Measurements from ENCODE around the gene POLD2.
A peak's percentile ranks its signal among the peaks of the same experiment; 100 is the strongest.

The POLD2 gene

GRCh38 chr7:44145969-44146911 lies 22.9 kb upstream of the POLD2 start:
- peaks cover 56% of the 10 kb centered on the region for H3K27me3 Mint-ChIP-seq (ENCODE audit: low read depth, poor library complexity)
- H3K36me3 Mint-ChIP-seq (ENCODE audit: low read depth) = no peaks in the 10 kb centered on the region
- peaks cover 36% of the 10 kb centered on the region for H3K4me1 Mint-ChIP-seq
- no peak overlapping the region for H3K27ac Mint-ChIP-seq
- TF ChIP-seq CTCF (IDR thresholded peaks at IDR 0.05) = no peak
- no peaks in the 10 kb centered on the region for H3K9me3 Mint-ChIP-seq
- peak overlapping the region; percentile 62 for H3K4me3 Mint-ChIP-seq
- peak; percentile 90 for DNase-seq

GRCh38 chr7:44145479-44145968 lies 22.2 kb upstream of the POLD2 start:
- H3K4me1 Mint-ChIP-seq = peaks cover 31% of the 10 kb centered on the region
- peak overlapping the region; percentile 62 for H3K4me3 Mint-ChIP-seq
- H3K27me3 Mint-ChIP-seq (ENCODE audit: low read depth, poor library complexity) = peaks cover 52% of the 10 kb centered on the region
- peak; percentile 51 for DNase-seq
- H3K9me3 Mint-ChIP-seq = no peaks in the 10 kb centered on the region
- no peak overlapping the region for H3K27ac Mint-ChIP-seq
- H3K36me3 Mint-ChIP-seq (ENCODE audit: low read depth) = no peaks in the 10 kb centered on the region
- TF ChIP-seq CTCF (IDR thresholded peaks at IDR 0.05) = no peak

- H3K4me3 Mint-ChIP-seq = peak overlapping the region; percentile 62
- no peaks in the 10 kb centered on the region for H3K36me3 Mint-ChIP-seq (ENCODE audit: low read depth)
- peaks cover 52% of the 10 kb centered on the region for H3K27me3 Mint-ChIP-seq (ENCODE audit: low read depth, poor library complexity)
- peaks cover 26% of the 10 kb centered on the region for H3K4me1 Mint-ChIP-seq
- H3K27ac Mint-ChIP-seq = no peak overlapping the region
- TF ChIP-seq CTCF (IDR thresholded peaks at IDR 0.05) = no peak
- no peaks in the 10 kb centered on the region for H3K9me3 Mint-ChIP-seq
- no peak for DNase-seq
These were observed 21.7 kb upstream of the POLD2 start for GRCh38 chr7:44144968-44145478.

GRCh38 chr7:44144426-44144967 lies 21.1 kb upstream of the POLD2 start:
- peaks cover 52% of the 10 kb centered on the region for H3K27me3 Mint-ChIP-seq (ENCODE audit: low read depth, poor library complexity)
- peaks cover 26% of the 10 kb centered on the region for H3K4me1 Mint-ChIP-seq
- no peak for TF ChIP-seq CTCF (IDR thresholded peaks at IDR 0.05)
- no peak overlapping the region for H3K27ac Mint-ChIP-seq
- H3K4me3 Mint-ChIP-seq = no peak overlapping the region
- H3K9me3 Mint-ChIP-seq = no peaks in the 10 kb centered on the region
- no peaks in the 10 kb centered on the region for H3K36me3 Mint-ChIP-seq (ENCODE audit: low read depth)
- DNase-seq = no peak

- no peak for DNase-seq
- no peaks in the 10 kb centered on the region for H3K9me3 Mint-ChIP-seq
- peaks cover 53% of the 10 kb centered on the region for H3K27me3 Mint-ChIP-seq (ENCODE audit: low read depth, poor library complexity)
- H3K4me1 Mint-ChIP-seq = peaks cover 26% of the 10 kb centered on the region
- TF ChIP-seq CTCF (IDR thresholded peaks at IDR 0.05) = no peak
- H3K27ac Mint-ChIP-seq = no peak overlapping the region
- H3K36me3 Mint-ChIP-seq (ENCODE audit: low read depth) = no peaks in the 10 kb centered on the region
- no peak overlapping the region for H3K4me3 Mint-ChIP-seq
These were observed 20.4 kb upstream of the POLD2 start for GRCh38 chr7:44143646-44144250.

Data from nephron progenitor cell (in vitro differentiated cells).